NCI-H2081 treated with DMSO at 0.1 percent for 48 hours (cell line): ENCODE data around the gene AGR2.
A peak's percentile ranks its signal among the peaks of the same experiment; 100 is the strongest.
"Not testable (repeated sequence)": the region's sequence is repeated elsewhere in the genome, so short reads cannot be mapped to it uniquely, and the experiment has no call there.

Source experiments
- DNase-seq: peaks from one replicate; lab custom pipeline; 2025; lab: John Stamatoyannopoulos, UW

The AGR2 gene

GRCh38 chr7:16773884-16774283, 30.9 kb downstream of the AGR2 start:
- no peak for DNase-seq

DNA sequence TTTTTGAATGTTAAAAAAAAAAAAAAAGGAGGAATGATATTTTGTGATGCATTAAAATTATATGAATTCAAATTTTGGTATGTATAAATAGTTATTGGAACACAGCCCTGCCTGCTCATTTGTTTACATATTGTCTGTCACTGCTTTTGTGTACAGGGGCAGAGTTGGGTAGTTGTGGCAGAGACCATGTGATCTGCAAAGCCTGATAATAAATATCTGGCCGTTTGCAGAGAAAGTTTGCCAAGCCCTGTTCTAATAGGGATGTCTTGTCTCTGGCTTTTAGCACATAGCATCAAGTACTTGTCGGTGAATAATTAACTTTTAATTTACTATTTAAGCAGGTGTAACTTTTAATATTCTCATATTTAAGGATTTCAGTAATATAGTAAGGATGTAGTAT, 31.5 kb downstream of the AGR2 start:
- DNase-seq: no peak

DNA sequence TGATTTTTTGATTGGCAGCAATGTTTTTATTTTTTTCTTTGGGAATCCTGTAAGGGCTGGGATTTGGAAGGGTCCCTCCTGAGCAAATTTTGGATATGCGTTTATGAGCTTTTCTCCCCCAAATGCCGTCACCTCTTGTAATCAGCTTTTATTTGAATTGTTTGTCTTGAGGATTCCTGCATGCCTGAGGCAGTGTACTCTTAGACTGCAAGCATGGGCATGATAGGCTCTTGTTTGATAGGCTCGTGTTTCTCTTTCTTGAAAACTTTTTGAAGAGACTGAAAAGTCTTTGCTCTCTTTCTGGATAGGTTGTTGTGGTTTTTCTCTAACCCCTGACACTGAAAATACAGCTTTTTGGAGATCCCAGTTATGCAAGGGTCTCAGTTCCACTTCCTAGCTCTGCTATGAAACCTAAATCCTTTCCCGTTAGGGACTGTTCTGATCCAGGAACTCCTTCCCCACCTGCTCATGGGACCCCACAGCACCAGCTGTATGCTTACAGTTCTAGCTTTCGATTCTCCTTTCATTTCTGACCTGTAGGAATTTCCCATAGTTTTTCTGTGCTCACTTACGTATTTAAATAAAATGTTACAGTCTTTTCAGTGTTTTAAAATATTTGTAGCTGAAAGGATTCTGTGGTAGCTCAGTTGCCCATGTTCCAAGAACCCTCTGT, 34.0 kb downstream of the AGR2 start:
- DNase-seq: no peak

- DNase-seq: not testable (repeated sequence)
Measured at GRCh38 chr7:16769994-16770393, 34.8 kb downstream of the AGR2 start.

GRCh38 chr7:16765436-16765859, 39.4 kb downstream of the AGR2 start:
- no peak for DNase-seq

DNA sequence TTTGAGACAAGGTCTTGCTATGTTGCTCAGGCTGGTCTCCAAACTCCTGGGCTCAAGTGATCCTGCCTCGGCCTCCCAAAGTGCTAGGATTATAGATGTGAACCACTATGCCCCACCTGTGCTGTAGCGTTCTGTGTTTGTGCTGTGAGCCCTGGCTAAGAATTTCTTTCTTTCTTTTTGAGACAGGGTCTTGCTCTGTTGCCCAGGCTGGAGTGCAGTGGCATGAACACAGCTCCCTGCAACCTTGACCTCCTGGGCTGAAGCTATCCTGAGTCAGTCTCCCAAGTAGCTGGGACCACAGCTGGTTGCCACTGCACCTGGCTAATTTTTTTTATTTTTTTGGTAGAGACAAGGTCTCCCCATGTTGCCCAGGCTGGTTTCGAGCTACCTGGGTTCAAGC, 39.9 kb downstream of the AGR2 start:
- DNase-seq: no peak

GRCh38 chr7:16762177-16762576, 42.6 kb downstream of the AGR2 start:
- no peak for DNase-seq

- no peak for DNase-seq
Measured at GRCh38 chr7:16759840-16760239, 45.0 kb downstream of the AGR2 start.

DNA sequence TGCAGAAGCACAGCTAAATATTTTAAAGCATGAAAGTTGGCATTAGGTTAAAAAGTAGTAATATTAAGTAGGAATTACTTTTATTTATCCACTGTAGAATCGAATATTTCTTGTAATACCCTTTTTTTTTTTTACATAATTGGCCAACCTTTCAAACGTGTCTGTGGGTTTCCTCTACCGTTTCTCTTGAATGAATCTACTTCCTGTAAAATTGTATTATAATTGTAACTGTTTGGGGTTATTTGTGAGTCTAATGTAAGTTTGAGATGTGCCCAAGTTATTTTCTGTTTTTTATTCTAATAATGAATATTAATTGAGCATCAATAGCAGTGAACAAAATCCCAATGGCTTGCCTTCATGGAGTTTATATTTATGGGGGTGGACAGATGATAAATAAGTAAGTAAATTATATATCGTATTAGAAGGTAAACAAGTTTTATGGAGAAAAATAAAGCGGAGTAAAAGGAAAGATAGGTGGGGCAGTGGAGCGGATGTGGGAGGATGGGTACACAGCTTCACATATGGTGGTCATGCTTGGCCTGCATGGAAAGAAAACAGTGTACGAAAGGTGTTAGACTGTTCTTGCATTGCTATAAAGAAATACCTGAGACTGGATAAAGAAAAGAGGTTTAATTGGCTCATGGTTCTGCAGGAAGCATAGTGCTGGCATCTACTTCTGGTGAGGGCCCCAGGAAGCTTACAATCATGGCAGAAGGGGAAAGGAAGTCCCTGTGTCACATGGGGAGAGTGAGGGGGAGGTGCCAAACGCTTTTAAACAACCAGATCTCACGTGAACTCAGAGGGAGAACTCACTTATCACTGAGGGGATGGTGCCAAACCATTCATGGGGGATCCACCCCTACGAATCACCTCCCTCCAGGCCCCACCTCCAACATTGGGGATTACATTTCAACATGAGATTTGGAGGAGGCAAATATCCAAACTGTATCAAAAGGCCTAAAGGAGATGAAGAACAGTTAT, 45.9 kb downstream of the AGR2 start:
- no peak for DNase-seq

DNA sequence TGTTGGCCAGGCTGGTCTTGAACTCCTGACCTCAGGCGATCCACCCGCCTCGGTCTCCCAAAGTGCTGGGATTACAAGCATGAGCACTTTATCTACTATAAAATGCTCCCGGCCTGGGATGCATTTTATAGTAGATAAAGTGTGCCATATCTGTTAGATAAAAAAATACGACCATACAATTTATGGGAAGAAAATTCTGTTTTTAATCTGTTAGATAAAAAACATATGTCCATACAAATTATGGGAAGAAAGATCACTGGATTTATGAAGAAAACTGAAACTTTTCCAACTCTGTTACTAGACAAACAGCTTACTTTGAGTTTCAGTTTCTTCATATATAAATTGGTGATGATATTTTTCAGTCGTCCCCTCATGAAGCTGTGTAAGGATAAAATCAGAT, 46.8 kb downstream of the AGR2 start:
- DNase-seq: no peak

- DNase-seq: no peak
Measured at GRCh38 chr7:16755397-16755796, 49.4 kb downstream of the AGR2 start.

DNA sequence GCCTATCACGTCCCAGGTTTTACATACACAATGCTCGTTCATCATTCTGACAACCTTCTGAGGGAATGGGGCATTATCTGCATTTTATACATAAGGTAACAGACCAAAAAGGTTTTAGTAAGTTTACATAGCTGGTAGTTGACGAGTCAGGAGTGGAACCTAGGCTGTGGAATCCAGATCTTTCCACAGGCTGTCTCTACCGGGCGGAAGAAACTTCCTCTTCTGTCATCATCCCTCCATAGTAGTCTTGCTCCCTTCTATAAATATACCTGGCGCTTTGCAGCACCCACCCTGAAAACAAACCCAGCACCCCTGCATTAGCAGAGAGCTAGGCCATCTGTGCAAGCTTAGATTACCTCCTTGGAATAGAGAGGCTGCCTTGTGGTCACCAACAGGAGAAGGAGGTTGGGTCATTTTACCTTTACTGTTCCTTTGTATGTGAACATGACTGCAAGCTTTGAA, 49.9 kb downstream of the AGR2 start:
- no peak for DNase-seq

DNA sequence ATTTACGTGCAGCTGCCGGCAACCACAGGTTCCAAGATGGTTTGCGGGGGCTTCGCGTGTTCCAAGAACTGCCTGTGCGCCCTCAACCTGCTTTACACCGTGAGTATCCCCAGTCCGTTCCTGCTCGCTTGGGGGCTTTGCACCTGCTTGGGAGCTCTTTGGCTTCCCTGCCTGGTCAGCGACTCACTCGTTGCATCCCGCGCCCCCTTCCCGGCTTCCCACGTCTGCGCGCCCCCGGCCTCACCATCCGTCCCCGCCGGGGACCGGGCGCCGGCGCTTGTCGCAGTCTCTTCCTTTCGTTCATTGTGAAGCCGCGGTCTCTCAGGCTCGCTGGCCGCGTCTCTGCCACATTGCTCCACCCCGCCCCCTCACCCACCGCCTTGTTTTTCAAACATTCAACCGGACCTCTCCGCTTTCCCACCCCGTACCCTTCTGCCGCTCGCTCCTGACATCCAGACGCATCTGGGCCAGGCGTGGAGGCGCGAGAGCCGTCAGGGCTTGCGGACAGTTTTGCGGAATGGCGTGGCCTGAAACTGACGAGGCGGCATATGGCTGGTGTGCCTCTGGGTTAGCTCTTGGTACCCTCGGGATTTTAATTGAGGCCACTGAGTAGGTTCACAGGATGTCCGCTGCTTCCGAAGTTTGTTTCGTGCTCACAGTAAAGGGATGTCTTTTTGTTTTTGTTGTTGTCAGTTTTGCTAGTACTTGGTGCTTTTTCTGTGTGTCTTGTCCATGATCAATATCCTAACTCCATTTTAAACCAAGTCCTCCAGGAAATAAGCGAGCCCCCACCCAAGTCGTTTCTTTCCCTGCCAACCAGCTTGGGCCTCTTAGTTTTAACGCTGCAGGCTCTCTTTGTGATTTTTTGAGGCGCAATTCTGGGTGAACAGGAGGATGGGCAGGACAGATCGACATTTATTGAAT, 50.6 kb downstream of the AGR2 start:
- no peak for DNase-seq

DNA sequence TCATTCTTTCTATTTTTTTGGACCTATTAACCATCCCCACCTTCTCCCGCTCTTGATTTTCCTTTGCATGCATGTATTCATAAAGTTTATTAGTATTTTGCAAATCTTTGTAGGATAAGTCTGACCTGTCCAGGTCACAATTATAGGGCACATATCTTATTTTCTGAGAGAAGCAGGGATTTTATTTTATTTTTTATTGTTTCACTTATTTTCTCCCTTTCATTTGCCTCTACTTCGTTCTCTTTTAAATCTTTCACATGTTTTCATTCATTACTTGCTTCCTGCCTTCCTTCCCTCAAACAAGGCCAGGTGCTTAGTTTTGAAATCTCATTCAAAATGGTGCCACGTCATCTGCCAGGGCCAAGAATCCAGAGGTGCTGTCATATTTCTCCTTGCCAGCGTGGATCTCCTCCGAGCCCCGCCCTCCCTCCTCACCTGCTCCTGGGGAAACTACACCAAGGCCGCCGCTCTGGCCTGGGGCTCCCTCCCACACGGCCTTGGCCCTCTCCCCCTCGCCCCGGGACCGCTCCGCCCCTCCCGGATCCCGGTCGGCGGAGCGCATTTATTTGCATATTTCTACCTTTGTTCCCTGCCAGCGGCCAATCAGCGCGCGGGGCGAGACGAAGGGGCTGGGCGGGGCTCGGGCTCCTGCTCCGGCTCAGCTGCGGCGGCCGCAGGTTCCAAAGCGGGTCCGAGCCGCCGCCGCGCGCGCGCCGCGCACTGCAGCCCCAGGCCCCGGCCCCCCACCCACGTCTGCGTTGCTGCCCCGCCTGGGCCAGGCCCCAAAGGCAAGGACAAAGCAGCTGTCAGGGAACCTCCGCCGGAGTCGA, 51.5 kb downstream of the AGR2 start, which contains the start of gene TSPAN13:
TSS of gene TSPAN13 (plus strand) at position 654 of the 830 bp plus-strand sequence. CDS start 213 bp downstream, outside the sequence.
- peak; percentile 89 for DNase-seq

- DNase-seq: no peak
Measured at GRCh38 chr7:16747102-16747501, 57.7 kb downstream of the AGR2 start.

DNA sequence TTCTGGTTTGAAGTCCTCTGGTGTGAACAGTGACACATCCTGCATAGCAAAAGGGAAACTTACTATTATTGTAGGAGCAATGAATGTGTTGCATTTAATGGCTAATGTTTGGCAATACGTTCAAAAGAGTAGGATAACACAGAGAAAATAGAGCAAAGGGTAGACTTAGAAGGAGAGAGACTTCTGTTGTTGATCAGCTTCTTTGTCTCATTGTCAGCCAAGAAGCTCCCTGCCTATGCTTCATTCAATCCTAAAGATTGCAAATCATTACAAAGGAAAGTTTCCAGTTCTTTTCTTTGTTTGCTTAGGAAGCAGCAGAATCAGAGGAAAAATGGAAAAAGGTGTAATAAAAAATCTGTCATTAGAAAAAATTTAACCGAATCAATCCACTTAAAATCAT, 59.2 kb downstream of the AGR2 start:
- no peak for DNase-seq

GRCh38 chr7:16744518-16745250, 60.1 kb downstream of the AGR2 start:
- no peak for DNase-seq

DNA sequence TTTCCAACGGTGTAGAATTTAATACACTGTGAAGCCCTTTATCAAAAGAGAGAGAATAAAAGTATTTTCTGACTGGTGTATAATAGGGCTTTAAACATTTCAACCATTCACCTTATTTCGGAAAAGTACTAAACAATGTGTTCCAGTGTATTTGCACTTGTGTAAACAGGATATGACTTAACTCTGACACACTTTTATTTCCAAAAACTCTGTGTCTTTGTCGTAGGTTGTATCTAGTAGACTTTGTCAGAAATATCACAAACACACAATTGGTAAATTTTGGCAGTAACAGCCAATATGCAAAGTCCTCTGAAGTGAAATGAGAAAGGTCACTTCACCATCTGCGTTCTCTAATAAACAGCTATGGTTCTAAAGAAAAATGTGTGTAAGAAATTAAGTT, 61.6 kb downstream of the AGR2 start:
- DNase-seq: no peak

GRCh38 chr7:16742547-16742946, 62.3 kb downstream of the AGR2 start:
- DNase-seq: no peak
